K562 (cell line): ENCODE measurements around the gene DHCR7. TPM values are rescaled to one million over a fixed set of nuclear protein-coding genes. Genes with fewer than 3 reads are reported as not detected.
A peak's percentile ranks its signal among the peaks of the same experiment; 100 is the strongest.

Source experiments
- ATF1 ChIP-seq, 2 experiments: fragments of 450-650 bp in 1 of 2; IDR thresholded peaks; 2 replicates each; pipeline ENCODE4 v1.6.1; 2016; ENCODE audit warnings: missing compliant biosample characterization in 1 of 2, missing genetic modification characterization in 1 of 2
- FOSL1 ChIP-seq: fragments of 200-800 bp; sonication (Bioruptor generic); conservative IDR thresholded peaks from 2 replicates; pipeline ENCODE4 v1.6.1; 2016; ENCODE audit warnings: missing genetic modification characterization, missing compliant biosample characterization
- KLF10 ChIP-seq: fragments of 250-450 bp; sonication (Bioruptor Pico); IDR thresholded peaks from 2 replicates; pipeline ENCODE4 v1.6.1; 2021; ENCODE audit warnings: matching md5 sums
- MTF1 ChIP-seq: fragments of 250-450 bp; sonication (Bioruptor Pico); IDR thresholded peaks from 2 replicates; pipeline ENCODE4 v1.9.0; 2021; ENCODE audit warnings: moderate library complexity, mild to moderate bottlenecking, inconsistent platforms, borderline replicate concordance
- SAFB2 ChIP-seq: fragments of 200-400 bp; formaldehyde crosslinking; IDR thresholded peaks from 2 replicates; pipeline ENCODE4 v1.6.1; 2018; ENCODE audit warnings: borderline replicate concordance, low read length, low read depth, moderate library complexity; ENCODE audit not compliant: severe bottlenecking
- SMAD1 ChIP-seq: fragments of 150-350 bp; IDR thresholded peaks from 2 replicates; pipeline ENCODE4 v1.6.1; 2014; ENCODE audit warnings: low read length, low read depth; ENCODE audit not compliant: partially characterized antibody
- TOE1 ChIP-seq, 2 experiments: fragments of 450-650 bp in 1 of 2; sonication (generic) in 1 of 2; formaldehyde crosslinking in 1 of 2; IDR thresholded peaks; 2 replicates each; pipeline versions ENCODE4 v1.7.1 to v1.8.0; 2016 to 2022; ENCODE audit warnings: borderline replicate concordance in 2 of 2, mild to moderate bottlenecking in 2 of 2, antibody characterized with exemption in 1 of 2, inconsistent platforms in 1 of 2, low read depth in 1 of 2, missing genetic modification reagents in 1 of 2, moderate library complexity in 1 of 2
- TSC22D4 ChIP-seq: fragments of 450-650 bp; IDR thresholded peaks from 2 replicates; pipeline ENCODE4 v1.6.1; 2016; ENCODE audit warnings: missing genetic modification characterization, missing biosample characterization, control low read depth
- ZBTB8A ChIP-seq: fragments of 450-650 bp; IDR thresholded peaks from 2 replicates; pipeline ENCODE4 v1.6.1; 2018; ENCODE audit warnings: mild to moderate bottlenecking, moderate library complexity; ENCODE audit not compliant: partially characterized antibody
- ZNF124 ChIP-seq: sonication (generic); formaldehyde crosslinking; IDR thresholded peaks from 2 replicates; pipeline ENCODE4 v1.8.1; 2022; ENCODE audit warnings: missing genetic modification reagents
- ZSCAN29 ChIP-seq: fragments of 450-650 bp; IDR thresholded peaks from 2 replicates; pipeline ENCODE4 v1.6.1; 2017
- polyA plus RNA-seq, 8 experiments: library from polyadenylated mRNA; depleted of rRNA in 4 of 8; stranded (reverse) in 5 of 8; unstranded in 3 of 8; fragments of >200 nt; fragmentation: Nextera tagmentation in 2 of 8; fragmentation: Illumina TruSeq in 1 of 8; extraction: Ambion mirVana in 2 of 8; extraction: Trizol in 1 of 8; gene quantifications; 2 replicates each; pipeline versions ENCODE4 v1.2.1 to v1.2.3, GENCODE V29; 2011 to 2014; ENCODE audit warnings: inconsistent platforms in 1 of 8, missing spikeins in 1 of 8
- total RNA-seq, 7 experiments: library from RNA; depleted of rRNA in 6 of 7; stranded (reverse); fragments of >200 nt in 6 of 7; fragmentation: Illumina TruSeq in 2 of 7; extraction: Trizol in 2 of 7; gene quantifications; 2 replicates each; pipeline versions ENCODE4 v1.2.1 to v1.2.3, GENCODE V29; 2011 to 2021; ENCODE audit warnings: low replicate concordance in 1 of 7
- TF ChIP-seq, protein P1 (sequence below): sonication (generic); formaldehyde crosslinking; IDR thresholded peaks from 2 replicates; pipeline ENCODE4 v1.8.1; 2023; ENCODE audit warnings: mild to moderate bottlenecking, missing genetic modification reagents
- TF ChIP-seq, protein P2 (sequence below): sonication (generic); formaldehyde crosslinking; IDR thresholded peaks from 2 replicates; pipeline ENCODE4 v1.8.1; 2022; ENCODE audit warnings: missing genetic modification reagents
- TF ChIP-seq, protein P3 (sequence below), 2 experiments: fragments of 450-650 bp in 1 of 2; sonication (generic) in 1 of 2; formaldehyde crosslinking in 1 of 2; IDR thresholded peaks in 1 of 2; conservative IDR thresholded peaks in 1 of 2; 2 replicates each; pipeline versions ENCODE4 v1.6.1 to v1.8.1; 2016 to 2023; ENCODE audit warnings: mild to moderate bottlenecking in 2 of 2, moderate library complexity in 2 of 2, inconsistent platforms in 1 of 2, missing genetic modification reagents in 1 of 2
- TF ChIP-seq, protein P4 (sequence below): sonication (generic); formaldehyde crosslinking; IDR thresholded peaks from 2 replicates; pipeline ENCODE4 v1.8.1; 2023; ENCODE audit warnings: missing genetic modification reagents, mild to moderate bottlenecking, borderline replicate concordance

The DHCR7 gene
- total and polyA plus RNA-seq, 9 of the 15 experiments (the other 6 are each of a cell fraction or from before 2014, with no cell fraction given), result 8.4 to 192 (median 82.4) TPM

DNA sequence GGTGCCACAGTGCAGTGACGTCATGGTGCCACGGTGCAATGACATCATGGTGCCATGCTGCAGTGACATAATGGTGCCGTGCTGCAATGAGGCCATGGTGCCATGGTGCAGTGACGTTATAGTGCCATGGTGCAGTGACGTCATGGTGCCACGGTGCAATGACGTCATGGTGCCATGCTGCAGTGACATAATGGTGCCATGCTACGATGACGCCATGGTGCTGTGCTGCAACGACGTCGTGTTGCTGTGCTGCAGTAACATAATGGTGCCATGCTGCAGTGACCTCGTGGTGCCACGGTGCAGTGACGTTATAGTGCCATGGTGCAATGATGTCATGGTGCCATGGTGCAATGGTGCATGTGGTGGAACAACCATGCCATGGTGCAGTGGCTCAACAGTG lies 45.3 kb downstream of the DHCR7 start (continued):
- TF ChIP-seq KLF10 (no peak), ZSCAN29 (no peak), ATF1 (CRISPR knock-in tag; IDR thresholded peaks at IDR 0.05) (peak; percentile 37), ATF1 (tag; IDR thresholded peaks at IDR 0.05) (peak; percentile 91), MTF1 (CRISPR knock-in tag) (no peak), SAFB2 (no peak), TSC22D4 (no peak), ZBTB8A (no peak), SMAD1 (no peak), FOSL1 (no peak), TOE1 (IDR thresholded peaks at IDR 0.05; ENCODE audit: borderline replicate concordance) (no peak), TOE1 (CRISPR knock-in tag; IDR thresholded peaks at IDR 0.05; ENCODE audit: borderline replicate concordance, low read depth) (no peak), ZNF124 (CRISPR knock-in tag) (no peak)
- TF ChIP-seq, protein P1, sequence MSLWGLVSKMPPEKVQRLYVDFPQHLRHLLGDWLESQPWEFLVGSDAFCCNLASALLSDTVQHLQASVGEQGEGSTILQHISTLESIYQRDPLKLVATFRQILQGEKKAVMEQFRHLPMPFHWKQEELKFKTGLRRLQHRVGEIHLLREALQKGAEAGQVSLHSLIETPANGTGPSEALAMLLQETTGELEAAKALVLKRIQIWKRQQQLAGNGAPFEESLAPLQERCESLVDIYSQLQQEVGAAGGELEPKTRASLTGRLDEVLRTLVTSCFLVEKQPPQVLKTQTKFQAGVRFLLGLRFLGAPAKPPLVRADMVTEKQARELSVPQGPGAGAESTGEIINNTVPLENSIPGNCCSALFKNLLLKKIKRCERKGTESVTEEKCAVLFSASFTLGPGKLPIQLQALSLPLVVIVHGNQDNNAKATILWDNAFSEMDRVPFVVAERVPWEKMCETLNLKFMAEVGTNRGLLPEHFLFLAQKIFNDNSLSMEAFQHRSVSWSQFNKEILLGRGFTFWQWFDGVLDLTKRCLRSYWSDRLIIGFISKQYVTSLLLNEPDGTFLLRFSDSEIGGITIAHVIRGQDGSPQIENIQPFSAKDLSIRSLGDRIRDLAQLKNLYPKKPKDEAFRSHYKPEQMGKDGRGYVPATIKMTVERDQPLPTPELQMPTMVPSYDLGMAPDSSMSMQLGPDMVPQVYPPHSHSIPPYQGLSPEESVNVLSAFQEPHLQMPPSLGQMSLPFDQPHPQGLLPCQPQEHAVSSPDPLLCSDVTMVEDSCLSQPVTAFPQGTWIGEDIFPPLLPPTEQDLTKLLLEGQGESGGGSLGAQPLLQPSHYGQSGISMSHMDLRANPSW (CRISPR knock-in tag), result no peak
- TF ChIP-seq, protein P2, sequence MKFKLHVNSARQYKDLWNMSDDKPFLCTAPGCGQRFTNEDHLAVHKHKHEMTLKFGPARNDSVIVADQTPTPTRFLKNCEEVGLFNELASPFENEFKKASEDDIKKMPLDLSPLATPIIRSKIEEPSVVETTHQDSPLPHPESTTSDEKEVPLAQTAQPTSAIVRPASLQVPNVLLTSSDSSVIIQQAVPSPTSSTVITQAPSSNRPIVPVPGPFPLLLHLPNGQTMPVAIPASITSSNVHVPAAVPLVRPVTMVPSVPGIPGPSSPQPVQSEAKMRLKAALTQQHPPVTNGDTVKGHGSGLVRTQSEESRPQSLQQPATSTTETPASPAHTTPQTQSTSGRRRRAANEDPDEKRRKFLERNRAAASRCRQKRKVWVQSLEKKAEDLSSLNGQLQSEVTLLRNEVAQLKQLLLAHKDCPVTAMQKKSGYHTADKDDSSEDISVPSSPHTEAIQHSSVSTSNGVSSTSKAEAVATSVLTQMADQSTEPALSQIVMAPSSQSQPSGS (CRISPR knock-in tag), result peak; percentile 89; the same call in 1 of the 2 replicates
- TF ChIP-seq, protein P3, sequence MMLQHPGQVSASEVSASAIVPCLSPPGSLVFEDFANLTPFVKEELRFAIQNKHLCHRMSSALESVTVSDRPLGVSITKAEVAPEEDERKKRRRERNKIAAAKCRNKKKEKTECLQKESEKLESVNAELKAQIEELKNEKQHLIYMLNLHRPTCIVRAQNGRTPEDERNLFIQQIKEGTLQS (IDR thresholded peaks at IDR 0.05), result peak; percentile 52; the same call in 1 of the 2 replicates
- TF ChIP-seq, protein P3 (CRISPR knock-in tag; conservative IDR thresholded peaks at IDR 0.05), result no peak
- TF ChIP-seq, protein P4, sequence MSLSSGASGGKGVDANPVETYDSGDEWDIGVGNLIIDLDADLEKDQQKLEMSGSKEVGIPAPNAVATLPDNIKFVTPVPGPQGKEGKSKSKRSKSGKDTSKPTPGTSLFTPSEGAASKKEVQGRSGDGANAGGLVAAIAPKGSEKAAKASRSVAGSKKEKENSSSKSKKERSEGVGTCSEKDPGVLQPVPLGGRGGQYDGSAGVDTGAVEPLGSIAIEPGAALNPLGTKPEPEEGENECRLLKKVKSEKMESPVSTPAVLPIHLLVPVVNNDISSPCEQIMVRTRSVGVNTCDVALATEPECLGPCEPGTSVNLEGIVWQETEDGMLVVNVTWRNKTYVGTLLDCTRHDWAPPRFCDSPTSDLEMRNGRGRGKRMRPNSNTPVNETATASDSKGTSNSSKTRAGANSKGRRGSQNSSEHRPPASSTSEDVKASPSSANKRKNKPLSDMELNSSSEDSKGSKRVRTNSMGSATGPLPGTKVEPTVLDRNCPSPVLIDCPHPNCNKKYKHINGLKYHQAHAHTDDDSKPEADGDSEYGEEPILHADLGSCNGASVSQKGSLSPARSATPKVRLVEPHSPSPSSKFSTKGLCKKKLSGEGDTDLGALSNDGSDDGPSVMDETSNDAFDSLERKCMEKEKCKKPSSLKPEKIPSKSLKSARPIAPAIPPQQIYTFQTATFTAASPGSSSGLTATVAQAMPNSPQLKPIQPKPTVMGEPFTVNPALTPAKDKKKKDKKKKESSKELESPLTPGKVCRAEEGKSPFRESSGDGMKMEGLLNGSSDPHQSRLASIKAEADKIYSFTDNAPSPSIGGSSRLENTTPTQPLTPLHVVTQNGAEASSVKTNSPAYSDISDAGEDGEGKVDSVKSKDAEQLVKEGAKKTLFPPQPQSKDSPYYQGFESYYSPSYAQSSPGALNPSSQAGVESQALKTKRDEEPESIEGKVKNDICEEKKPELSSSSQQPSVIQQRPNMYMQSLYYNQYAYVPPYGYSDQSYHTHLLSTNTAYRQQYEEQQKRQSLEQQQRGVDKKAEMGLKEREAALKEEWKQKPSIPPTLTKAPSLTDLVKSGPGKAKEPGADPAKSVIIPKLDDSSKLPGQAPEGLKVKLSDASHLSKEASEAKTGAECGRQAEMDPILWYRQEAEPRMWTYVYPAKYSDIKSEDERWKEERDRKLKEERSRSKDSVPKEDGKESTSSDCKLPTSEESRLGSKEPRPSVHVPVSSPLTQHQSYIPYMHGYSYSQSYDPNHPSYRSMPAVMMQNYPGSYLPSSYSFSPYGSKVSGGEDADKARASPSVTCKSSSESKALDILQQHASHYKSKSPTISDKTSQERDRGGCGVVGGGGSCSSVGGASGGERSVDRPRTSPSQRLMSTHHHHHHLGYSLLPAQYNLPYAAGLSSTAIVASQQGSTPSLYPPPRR (CRISPR knock-in tag), result no peak
